Thoracic aorta (tissue), 2 donors: ENCODE data around the gene NEAT1. TPM values are rescaled to one million over a fixed set of nuclear protein-coding genes. Genes with fewer than 3 reads are reported as not detected.
"Not testable (repeated sequence)": the region's sequence is repeated elsewhere in the genome, so short reads cannot be mapped to it uniquely, and the experiment has no call there.

ENCODE experiments used
- ATAC-seq: fragments of 150-250 bp; one replicate; pipeline ENCODE4 v1.8.0; 2017; ENCODE audit warnings: low read depth; ENCODE audit not compliant: insufficient number of reproducible peaks, low FRiP score
- DNase-seq: peaks from one replicate; pipeline ENCODE4 v3.0.0-alpha.2; 2020; ENCODE audit warnings: low spot score
- H3K27ac ChIP-seq, 2 donors: fragments of 200-600 bp; sonication (generic); 1 replicate in 1 of 2; 2 replicates in 1 of 2; pipeline ENCODE4 v1.5.1; 2016; ENCODE audit warnings: mild to moderate bottlenecking in 2 of 2, moderate library complexity in 2 of 2
- H3K27me3 ChIP-seq: fragments of 200-600 bp; sonication (generic); replicated peaks from 2 replicates; pipeline ENCODE4 v1.6.0; 2016; ENCODE audit warnings: mild to moderate bottlenecking; ENCODE audit not compliant: insufficient read depth
- H3K36me3 ChIP-seq: fragments of 200-600 bp; sonication (generic); one replicate; pipeline ENCODE4 v1.5.1; 2016
- H3K4me1 ChIP-seq, 2 donors: fragments of 200-600 bp; sonication (generic); 1 replicate in 1 of 2; 2 replicates in 1 of 2; pipeline versions ENCODE4 v1.5.1 to v1.6.0; 2016; ENCODE audit warnings: low read depth in 2 of 2, mild to moderate bottlenecking in 1 of 2; ENCODE audit not compliant: control insufficient read depth in 1 of 2
- H3K4me3 ChIP-seq: fragments of 200-600 bp; sonication (generic); 2 replicates; pipeline ENCODE4 v1.5.1; 2016; ENCODE audit warnings: mild to moderate bottlenecking
- H3K9me3 ChIP-seq: fragments of 200-600 bp; sonication (generic); 2 replicates; pipeline ENCODE4 v1.5.1; 2016
- total RNA-seq, 2 donors: library from RNA; depleted of rRNA; stranded (reverse); fragments of >200 nt; gene quantifications; one replicate each; pipeline versions ENCODE4 v1.1.0 to v1.2.3, GENCODE V29; 2016
- TF ChIP-seq, protein P1 (sequence below): fragments of 200-600 bp; sonication (generic); IDR thresholded peaks from one replicate; pipeline ENCODE4 v1.5.1; 2019; ENCODE audit warnings: antibody characterized with exemption

Gene NEAT1
- total RNA-seq, 2 donors from 2014 or later = 848 to 1,659 TPM

DNA sequence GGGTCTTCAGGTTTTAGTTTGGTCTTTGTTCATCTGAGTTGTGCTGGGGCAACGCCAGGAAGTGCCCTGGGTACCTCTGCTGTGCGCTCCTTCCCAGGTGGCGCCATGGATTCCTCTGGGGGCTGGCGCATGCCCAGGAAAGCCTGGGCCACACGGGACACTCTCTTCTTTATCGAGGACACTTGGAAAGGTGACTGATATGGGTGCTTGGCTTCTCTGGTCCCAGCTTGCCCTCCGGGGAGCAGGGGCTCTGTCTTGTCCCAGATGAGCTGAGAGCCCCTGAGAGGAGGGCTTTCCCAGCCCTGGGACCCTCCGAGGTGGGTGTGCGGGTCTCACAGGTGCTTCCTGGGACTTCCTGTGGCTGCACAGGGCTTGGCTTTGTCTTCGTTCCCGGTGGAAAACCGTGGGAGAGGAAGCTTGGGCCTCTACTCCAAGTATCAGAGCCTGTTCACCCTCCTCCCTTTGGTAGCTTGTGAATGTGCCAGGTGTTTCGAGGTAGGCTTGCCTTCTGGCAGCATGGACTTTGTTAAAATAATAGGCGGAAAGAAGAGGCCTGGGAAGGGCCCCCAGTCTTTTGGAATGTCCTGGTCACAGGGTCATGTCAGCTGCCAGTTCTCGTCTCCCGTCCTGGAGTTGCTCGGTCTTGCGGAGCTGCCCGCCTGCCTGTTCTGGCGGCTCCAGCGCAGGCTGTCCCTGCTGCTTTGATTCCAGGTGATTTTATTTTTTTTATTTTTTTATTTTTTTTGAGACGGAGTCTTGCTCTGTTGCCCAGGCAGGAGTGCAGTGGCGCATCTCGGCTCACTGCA, 10.1 kb upstream of the NEAT1 start:
- no peak for ATAC-seq
- Histone ChIP-seq H3K36me3 (peaks cover 28% of the 10 kb centered on the region), H3K27ac (no peak overlapping the region)

GRCh38 chr11:65413077-65413664, 9.4 kb upstream of the NEAT1 start:
- H3K9me3 ChIP-seq, ATAC-seq, H3K4me3 ChIP-seq, H3K27ac ChIP-seq, H3K27me3 ChIP-seq, DNase-seq: not testable (repeated sequence)
- H3K4me1 ChIP-seq = peaks cover 18 to 26% of the 10 kb centered on the region in 2 donors
- H3K36me3 ChIP-seq = peaks cover 25% of the 10 kb centered on the region

More for the DNA sequence above, 10.1 kb upstream of the NEAT1 start:
- TF ChIP-seq, protein P1, sequence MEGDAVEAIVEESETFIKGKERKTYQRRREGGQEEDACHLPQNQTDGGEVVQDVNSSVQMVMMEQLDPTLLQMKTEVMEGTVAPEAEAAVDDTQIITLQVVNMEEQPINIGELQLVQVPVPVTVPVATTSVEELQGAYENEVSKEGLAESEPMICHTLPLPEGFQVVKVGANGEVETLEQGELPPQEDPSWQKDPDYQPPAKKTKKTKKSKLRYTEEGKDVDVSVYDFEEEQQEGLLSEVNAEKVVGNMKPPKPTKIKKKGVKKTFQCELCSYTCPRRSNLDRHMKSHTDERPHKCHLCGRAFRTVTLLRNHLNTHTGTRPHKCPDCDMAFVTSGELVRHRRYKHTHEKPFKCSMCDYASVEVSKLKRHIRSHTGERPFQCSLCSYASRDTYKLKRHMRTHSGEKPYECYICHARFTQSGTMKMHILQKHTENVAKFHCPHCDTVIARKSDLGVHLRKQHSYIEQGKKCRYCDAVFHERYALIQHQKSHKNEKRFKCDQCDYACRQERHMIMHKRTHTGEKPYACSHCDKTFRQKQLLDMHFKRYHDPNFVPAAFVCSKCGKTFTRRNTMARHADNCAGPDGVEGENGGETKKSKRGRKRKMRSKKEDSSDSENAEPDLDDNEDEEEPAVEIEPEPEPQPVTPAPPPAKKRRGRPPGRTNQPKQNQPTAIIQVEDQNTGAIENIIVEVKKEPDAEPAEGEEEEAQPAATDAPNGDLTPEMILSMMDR = no peak
- H3K4me3 ChIP-seq = no peak overlapping the region
- peaks cover 11 to 19% of the 10 kb centered on the region in 2 donors for H3K4me1 ChIP-seq
- DNase-seq = no peak
- H3K27me3 ChIP-seq = no peaks in the 10 kb centered on the region
- no peaks in the 10 kb centered on the region for H3K9me3 ChIP-seq

DNA sequence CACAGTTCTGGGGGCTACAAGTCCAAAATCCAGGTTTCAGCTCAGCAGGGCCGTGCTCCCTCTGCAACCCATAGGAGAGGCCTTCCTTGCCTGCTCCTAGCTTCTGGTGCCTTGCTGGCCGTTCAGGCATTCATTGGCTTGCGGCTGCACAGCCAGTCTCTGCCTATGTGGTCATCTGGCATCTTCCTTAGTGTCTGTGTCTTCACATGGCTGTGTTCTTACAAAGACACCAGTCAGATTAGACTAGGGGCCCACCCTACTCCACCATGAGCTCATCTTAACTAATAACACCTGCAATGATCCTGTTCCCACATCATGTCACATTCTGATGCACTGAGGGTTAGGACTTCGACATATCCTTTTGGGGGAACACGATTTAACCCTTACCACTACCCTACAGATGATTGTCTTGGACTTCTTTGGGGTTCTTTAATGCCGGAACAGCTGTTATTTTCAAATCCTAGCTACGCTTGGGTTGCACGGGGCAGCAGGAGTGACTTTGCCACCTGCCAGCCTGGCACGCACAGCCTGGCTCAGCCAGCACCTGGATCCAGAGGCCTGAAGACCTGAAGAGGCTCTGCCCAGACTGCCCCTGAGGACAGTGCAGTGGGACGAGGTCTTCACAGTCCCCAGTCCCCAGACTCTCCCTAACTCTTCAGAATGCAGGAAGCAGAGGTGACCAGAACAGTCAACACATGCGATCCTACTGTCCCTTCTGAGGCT, 7.7 kb upstream of the NEAT1 start:
- no peaks in the 10 kb centered on the region for H3K27me3 ChIP-seq
- ATAC-seq (no peak), DNase-seq (no peak)
- peaks cover 12% of the 10 kb centered on the region for H3K36me3 ChIP-seq
- H3K4me1 ChIP-seq = peaks cover 29 to 42% of the 10 kb centered on the region in 2 donors
- H3K27ac ChIP-seq = no peak overlapping the region
- H3K4me3 ChIP-seq = no peak overlapping the region
- no peaks in the 10 kb centered on the region for H3K9me3 ChIP-seq
- TF ChIP-seq, protein P1 = no peak

DNA sequence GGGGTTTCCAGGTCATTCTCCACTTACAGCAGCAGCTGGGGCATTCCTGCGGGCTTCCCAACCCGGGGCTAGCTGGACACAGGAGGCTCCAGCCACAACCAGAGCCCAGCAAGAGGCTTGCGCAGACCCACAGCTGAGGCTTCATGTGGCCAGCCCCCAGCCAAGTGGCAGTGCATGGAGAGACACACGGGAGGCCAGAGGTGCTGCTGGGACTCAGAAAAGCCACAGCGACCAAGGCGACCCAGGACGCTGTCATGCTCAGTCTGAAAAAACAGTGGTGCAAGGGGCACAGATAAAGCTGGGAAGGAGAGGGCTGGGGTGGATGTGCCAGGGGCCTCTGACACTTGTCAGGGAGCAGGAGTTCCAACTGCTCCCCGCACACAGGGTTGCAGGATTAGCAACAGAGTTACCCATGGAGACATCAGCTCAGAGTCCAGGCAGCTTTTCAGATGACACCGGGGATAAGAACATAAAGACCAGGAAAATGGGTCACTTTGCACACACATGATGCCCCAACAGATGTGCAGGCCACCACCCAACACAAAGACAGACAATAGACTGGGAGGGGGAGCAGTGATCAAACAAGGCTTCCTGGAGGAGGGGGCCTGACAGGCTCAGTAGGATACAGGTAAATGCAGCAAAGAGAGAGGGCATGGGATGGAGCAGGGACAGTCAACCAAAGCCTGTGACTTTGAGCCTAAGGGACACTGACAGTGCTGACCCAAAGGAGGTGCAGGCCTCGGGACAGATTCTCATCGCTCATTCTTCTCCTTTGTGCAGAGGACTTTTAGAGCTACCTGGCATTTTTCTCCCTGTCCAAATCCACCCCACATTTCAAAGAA, 6.9 kb upstream of the NEAT1 start:
- H3K9me3 ChIP-seq = no peaks in the 10 kb centered on the region
- H3K4me1 ChIP-seq = peaks cover 36 to 50% of the 10 kb centered on the region in 2 donors
- DNase-seq (no peak), ATAC-seq (no peak)
- peak overlapping the region; percentile 94 for H3K4me3 ChIP-seq
- H3K27me3 ChIP-seq = no peaks in the 10 kb centered on the region
- TF ChIP-seq, protein P1 = no peak
- H3K27ac ChIP-seq = peak overlapping the region in 1 of 2 donors; percentile 100
- peaks cover 12% of the 10 kb centered on the region for H3K36me3 ChIP-seq

GRCh38 chr11:65416341-65416824, 6.2 kb upstream of the NEAT1 start:
- TF ChIP-seq, protein P1 = peak; percentile 96
- peak overlapping the region; percentile 100 for H3K27ac ChIP-seq
- peak overlapping the region; percentile 94 for H3K4me3 ChIP-seq
- H3K27me3 ChIP-seq = no peaks in the 10 kb centered on the region
- peak; percentile 73 for DNase-seq
- ATAC-seq = no peak
- no peaks in the 10 kb centered on the region for H3K9me3 ChIP-seq
- peaks cover 12% of the 10 kb centered on the region for H3K36me3 ChIP-seq
- H3K4me1 ChIP-seq = peaks cover 39 to 52% of the 10 kb centered on the region in 2 donors
